H1 (cell line): ENCODE measurements around the gene RCOR2. TPM values are rescaled to one million over a fixed set of nuclear protein-coding genes. Genes with fewer than 3 reads are reported as not detected.
A peak's percentile ranks its signal among the peaks of the same experiment; 100 is the strongest.

Experiments
- CTCF ChIA-PET: fragments of 300-600 bp; sonication (Branson Sonifier 250); formaldehyde crosslinking; loops from one replicate; lab custom pipeline; 2021; ENCODE audit not compliant: partially characterized antibody; lab: Charles Lee
- POLR2A ChIA-PET: fragments of 300-600 bp; sonication (Branson Sonifier 250); formaldehyde crosslinking; loops from one replicate; lab custom pipeline; 2021; ENCODE audit warnings: inconsistent platforms; ENCODE audit not compliant: partially characterized antibody; lab: Charles Lee
- DNase-seq, 2 experiments: peaks; one replicate each; pipeline versions ENCODE4 v3.0.0 to v3.0.0-alpha.2; 2010 to 2022; ENCODE audit warnings: low spot score in 2 of 2, low read depth in 1 of 2, mixed read lengths in 1 of 2
- FAIRE-seq: peaks from 2 replicates; lab custom pipeline; 2011; peaks lifted over from hg19 to GRCh38; lab: Jason Lieb, UNC
- H2AFZ ChIP-seq: 2 replicates; pipeline ENCODE4 v1.8.1; 2012; ENCODE audit warnings: low read length, inconsistent platforms
- H2AK5ac ChIP-seq: 2 replicates; pipeline ENCODE4 v1.6.1; 2013; ENCODE audit warnings: low read depth, low read length
- H2BK120ac ChIP-seq: replicated peaks from 2 replicates; pipeline ENCODE3; 2013; ENCODE audit warnings: low read depth, low read length, inconsistent platforms
- H2BK12ac ChIP-seq: 2 replicates; pipeline ENCODE4 v1.6.1; 2013; ENCODE audit warnings: low read depth, low read length
- H2BK15ac ChIP-seq: 2 replicates; pipeline ENCODE4 v1.6.1; 2013; ENCODE audit warnings: low read length
- H2BK20ac ChIP-seq: 2 replicates; pipeline ENCODE4 v1.6.1; 2013; ENCODE audit warnings: low read length
- H2BK5ac ChIP-seq: 2 replicates; pipeline ENCODE4 v1.6.1; 2013; ENCODE audit warnings: low read depth, low read length
- H3K14ac ChIP-seq: 2 replicates; pipeline ENCODE4 v1.6.1; 2013; ENCODE audit warnings: inconsistent platforms; ENCODE audit not compliant: insufficient read length
- H3K18ac ChIP-seq: 2 replicates; pipeline ENCODE4 v1.6.1; 2013; ENCODE audit warnings: low read length; ENCODE audit errors: extremely low read depth
- H3K23ac ChIP-seq: 2 replicates; pipeline ENCODE4 v1.6.1; 2013; ENCODE audit warnings: inconsistent platforms; ENCODE audit not compliant: insufficient read length
- H3K23me2 ChIP-seq: 2 replicates; pipeline ENCODE4 v1.6.1; 2013; ENCODE audit warnings: low read depth, low read length
- H3K27ac ChIP-seq: 2 replicates; pipeline ENCODE4 v1.6.1; 2011; ENCODE audit warnings: low read depth, low read length, inconsistent platforms
- H3K27me3 ChIP-seq, 4 experiments: replicated peaks in 1 of 4; 1 replicate in 1 of 4; 2 replicates in 3 of 4; pipeline versions ENCODE4 v1.6.1 to v1.8.1; 2011 to 2013; ENCODE audit warnings: low read length in 3 of 4, mild to moderate bottlenecking in 3 of 4, inconsistent platforms in 2 of 4, mixed read lengths in 2 of 4, moderate library complexity in 1 of 4; ENCODE audit not compliant: control insufficient read depth in 3 of 4, insufficient read depth in 3 of 4; ENCODE audit errors: extremely low read depth in 1 of 4
- H3K36me3 ChIP-seq, 4 experiments: 2 replicates each; pipeline versions ENCODE4 v1.6.1 to v1.8.1; 2011 to 2013; ENCODE audit warnings: mild to moderate bottlenecking in 4 of 4, low read length in 3 of 4, moderate library complexity in 2 of 4, control low read depth in 1 of 4, inconsistent platforms in 1 of 4; ENCODE audit not compliant: insufficient read depth in 4 of 4, control insufficient read depth in 2 of 4
- H3K4ac ChIP-seq: replicated peaks from 2 replicates; pipeline ENCODE3; 2013; ENCODE audit warnings: low read length, low read depth, mixed read lengths, inconsistent platforms; ENCODE audit not compliant: insufficient read length
- H3K4me1 ChIP-seq, 4 experiments: replicated peaks in 1 of 4; 1 replicate in 1 of 4; 2 replicates in 3 of 4; pipeline versions ENCODE4 v1.6.1 to v1.8.1; 2011 to 2013; ENCODE audit warnings: low read length in 3 of 4, inconsistent platforms in 2 of 4, mixed read lengths in 1 of 4; ENCODE audit not compliant: insufficient read depth in 4 of 4, control insufficient read depth in 3 of 4
- H3K4me2 ChIP-seq, 2 experiments: 2 replicates each; pipeline versions ENCODE4 v1.6.1 to v1.8.1; 2011 to 2013; ENCODE audit warnings: low read depth in 2 of 2, low read length in 2 of 2, control low read depth in 1 of 2, inconsistent platforms in 1 of 2, mild to moderate bottlenecking in 1 of 2; ENCODE audit not compliant: insufficient read depth in 1 of 2
- H3K4me3 ChIP-seq, 4 experiments: fragments of 200-600, 300-600 bp in 1 of 4; sonication (generic), shearing (Covaris generic), sonication (Bioruptor Twin) in 1 of 4; 2 replicates each; pipeline versions ENCODE4 v1.5.1 to v1.8.1; 2011 to 2016; ENCODE audit warnings: low read length in 4 of 4, low read depth in 3 of 4, control low read depth in 2 of 4, inconsistent platforms in 2 of 4, mild to moderate bottlenecking in 2 of 4, mixed read lengths in 1 of 4, moderate library complexity in 1 of 4; ENCODE audit not compliant: insufficient read depth in 2 of 4; ENCODE audit errors: extremely low read depth in 1 of 4
- H3K56ac ChIP-seq: replicated peaks from 2 replicates; pipeline ENCODE3; 2013; ENCODE audit warnings: low read depth, mild to moderate bottlenecking, mixed read lengths, low read length, inconsistent platforms; ENCODE audit not compliant: insufficient read length
- H3K79me1 ChIP-seq: 2 replicates; pipeline ENCODE4 v1.6.1; 2013; ENCODE audit warnings: low read depth, low read length, control low read depth
- H3K79me2 ChIP-seq, 2 experiments: 2 replicates each; pipeline versions ENCODE4 v1.6.1 to v1.8.1; 2012 to 2013; ENCODE audit warnings: low read length in 2 of 2, mild to moderate bottlenecking in 2 of 2, inconsistent platforms in 1 of 2; ENCODE audit not compliant: insufficient read depth in 2 of 2, control insufficient read depth in 1 of 2
- H3K9ac ChIP-seq, 4 experiments: replicated peaks in 1 of 4; 1 replicate in 1 of 4; 2 replicates in 3 of 4; pipeline versions ENCODE4 v1.6.1 to v1.8.1; 2011 to 2013; ENCODE audit warnings: low read depth in 3 of 4, low read length in 3 of 4, control low read depth in 2 of 4, mild to moderate bottlenecking in 2 of 4, moderate library complexity in 2 of 4, inconsistent platforms in 1 of 4; ENCODE audit errors: extremely low read depth in 1 of 4
- H3K9me3 ChIP-seq, 2 experiments: 2 replicates each; pipeline versions ENCODE4 v1.6.1 to v1.8.1; 2012 to 2013; ENCODE audit warnings: mild to moderate bottlenecking in 2 of 2, moderate library complexity in 2 of 2, control low read depth in 1 of 2, inconsistent platforms in 1 of 2, low read depth in 1 of 2, low read length in 1 of 2, mixed read lengths in 1 of 2; ENCODE audit not compliant: insufficient read depth in 2 of 2
- H4K20me1 ChIP-seq, 2 experiments: replicated peaks in 1 of 2; 2 replicates each; pipeline versions ENCODE3 to v1.8.1; 2011 to 2013; ENCODE audit warnings: inconsistent platforms in 2 of 2, low read length in 2 of 2, mild to moderate bottlenecking in 1 of 2; ENCODE audit not compliant: insufficient read depth in 2 of 2, control insufficient read depth in 1 of 2
- H4K5ac ChIP-seq: 2 replicates; pipeline ENCODE4 v1.6.1; 2013; ENCODE audit warnings: low read length, low read depth, mixed read lengths, inconsistent platforms; ENCODE audit not compliant: insufficient read length
- H4K8ac ChIP-seq: 2 replicates; pipeline ENCODE4 v1.8.0; 2013; ENCODE audit warnings: mild to moderate bottlenecking, moderate library complexity, low read length, inconsistent platforms; ENCODE audit not compliant: insufficient read depth; ENCODE audit errors: extremely low read depth
- H4K91ac ChIP-seq: replicated peaks from 2 replicates; pipeline ENCODE3; 2013; ENCODE audit warnings: low read length, mixed read lengths, inconsistent platforms; ENCODE audit not compliant: insufficient read length
- CTCF ChIP-seq, 3 experiments: IDR thresholded peaks; 1 replicate in 2 of 3; 2 replicates in 1 of 3; pipeline versions ENCODE4 v1.5.1 to v1.6.1; 2011; ENCODE audit warnings: low read length in 3 of 3, mild to moderate bottlenecking in 3 of 3, inconsistent platforms in 2 of 3, low read depth in 1 of 3, moderate library complexity in 1 of 3; ENCODE audit not compliant: insufficient read depth in 1 of 3; ENCODE audit errors: control extremely low read depth in 1 of 3
- EGR1 ChIP-seq: IDR thresholded peaks from 2 replicates; pipeline ENCODE4 v1.6.1; 2011; ENCODE audit warnings: low read depth, low read length, borderline replicate concordance
- GTF2F1 ChIP-seq: IDR thresholded peaks from 2 replicates; pipeline ENCODE4 v1.6.1; 2012; ENCODE audit warnings: low read depth, low read length, improper control_type of control experiment, borderline replicate concordance
- POLR2AphosphoS5 ChIP-seq: IDR thresholded peaks from 2 replicates; pipeline ENCODE4 v1.6.1; 2011; ENCODE audit warnings: low read depth, low read length
- RAD21 ChIP-seq, 2 experiments: IDR thresholded peaks in 1 of 2; conservative IDR thresholded peaks in 1 of 2; 2 replicates each; pipeline ENCODE4 v1.6.1; 2011; ENCODE audit warnings: low read depth in 2 of 2, low read length in 2 of 2, improper control_type of control experiment in 1 of 2, inconsistent platforms in 1 of 2, mild to moderate bottlenecking in 1 of 2, moderate library complexity in 1 of 2
- WGBS, 2 experiments: shearing (Covaris generic) in 1 of 2; methylation state at CpG; one replicate each; pipeline versions ENCODE4 v1.1.6 to v1.1.7; 2013 to 2015; ENCODE audit warnings: low lambda C conversion rate in 2 of 2, mixed read lengths in 2 of 2, inconsistent platforms in 1 of 2, low coverage in 1 of 2, missing lambda C conversion rate in 1 of 2; ENCODE audit not compliant: insufficient replicate concordance in 2 of 2, insufficient coverage in 1 of 2, insufficient read length in 1 of 2; ENCODE audit errors: extremely low coverage in 1 of 2, missing lambda C conversion rate in 1 of 2; 5-methylcytosine and 5-hydroxymethylcytosine counted together
- polyA plus RNA-seq, 7 experiments: library from polyadenylated mRNA; depleted of rRNA in 3 of 7; stranded (reverse) in 5 of 7; unstranded in 2 of 7; fragments of >200 nt in 5 of 7; fragments of 200-250 nt in 2 of 7; gene quantifications; 1 replicate in 5 of 7; 2 replicates in 1 of 7; 4 replicates in 1 of 7; pipeline versions ENCODE4 v1.2.1 to v1.2.3, GENCODE V29; 2011 to 2013; ENCODE audit warnings: missing spikeins in 2 of 7, mixed read lengths in 2 of 7
- total RNA-seq: library from RNA; stranded (reverse); fragmentation: NEBNext Ultra II Directional; extraction: Animal tissue kit (Norgen Biotek cat#: 25700); gene quantifications from 2 replicates; pipeline ENCODE4 v1.2.1, GENCODE V29; 2021

The RCOR2 gene
- total and polyA plus RNA-seq, 2 of the 8 experiments (the other 6 are each of a cell fraction or from before 2014, with no cell fraction given), result 54.6 to 78.0 TPM

DNA sequence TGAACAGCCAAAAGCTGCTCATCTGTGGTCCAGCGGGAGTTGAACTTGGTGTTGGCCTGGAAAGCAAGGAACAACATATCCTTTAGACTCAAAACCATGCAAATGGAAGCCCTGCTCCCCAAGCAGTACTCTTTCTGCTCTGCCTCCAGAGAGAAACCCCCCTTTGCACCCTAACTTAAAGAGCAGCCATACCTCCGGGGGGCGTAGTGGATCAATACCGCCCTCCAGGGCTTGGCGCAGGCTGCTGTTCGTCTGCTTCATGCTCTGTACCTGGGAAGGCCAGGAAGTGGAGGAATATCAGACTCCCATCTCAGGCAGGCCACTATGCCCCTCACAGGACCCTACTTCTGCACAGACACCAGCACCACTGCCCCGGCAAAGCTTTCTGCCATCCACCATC is 4.3 kb downstream of the RCOR2 start:
- peaks cover 11% of the 10 kb centered on the region for H3K79me1 ChIP-seq
- no peak overlapping the region for H3K4me3 ChIP-seq
- no peak overlapping the region for H3K23ac ChIP-seq
- H4K20me1 ChIP-seq, result peaks cover 14 to 19% of the 10 kb centered on the region in 2 experiments
- no peak overlapping the region for H3K18ac ChIP-seq
- H3K27ac ChIP-seq, result no peak overlapping the region
- POLR2A ChIA-PET, result interaction anchor here (0.6 to 10.7 kb wide), 13 partner anchors 11 to 381 kb away, joined by 3 to 173 read pairs (median 3); partner anchors contain the start of genes MARK2 and NAA40
- H3K9me3 ChIP-seq, result no peaks in the 10 kb centered on the region
- no peak overlapping the region for H3K14ac ChIP-seq
- no peak overlapping the region for H3K9ac ChIP-seq
- H4K5ac ChIP-seq, result no peak overlapping the region
- no peak overlapping the region for H2BK15ac ChIP-seq
- H3K4me2 ChIP-seq, result no peak overlapping the region
- CTCF ChIA-PET, result interaction anchor here (0.6 to 4.5 kb wide), 8 partner anchors 10 to 1351 kb away, joined by 3 to 39 read pairs (median 4); no protein-coding TSS in a partner anchor
- peaks cover 6 to 45% (median 34%) of the 10 kb centered on the region in 4 experiments for H3K4me1 ChIP-seq
- FAIRE-seq, result no peak
- H3K4ac ChIP-seq, result no peak overlapping the region
- H3K36me3 ChIP-seq, result peaks cover 10 to 42% (median 19%) of the 10 kb centered on the region in 4 experiments; a peak in 7 of 8 replicates
- no peak overlapping the region for H2BK20ac ChIP-seq
- H3K27me3 ChIP-seq, result no peaks in the 10 kb centered on the region
- DNase-seq, result no peak
- no peak overlapping the region for H2AFZ ChIP-seq
- peaks cover 3 to 29% of the 10 kb centered on the region in 2 experiments; a peak in 3 of 4 replicates for H3K79me2 ChIP-seq
- no peak overlapping the region for H4K8ac ChIP-seq
- WGBS, 2 experiments, result 88% methylated on average over 7 of the region's 7 CpGs; no CpG with 5 or more reads in 1 of the 2 experiments
- no peak overlapping the region for H2BK5ac ChIP-seq
- H3K23me2 ChIP-seq, result peaks cover 13% of the 10 kb centered on the region
- H2BK12ac ChIP-seq, result no peak overlapping the region
- TF ChIP-seq POLR2AphosphoS5 (peak; percentile 49; the same call in 1 of the 2 replicates), GTF2F1 (no peak), CTCF (IDR thresholded peaks at IDR 0.05; ENCODE audit: control extremely low read depth in 1 of 3, insufficient read depth in 1 of 3, low read depth in 1 of 3, low read length in 3 of 3) (peak in 2 of 3 experiments; percentile 23 to 29; a peak in 2 of 4 replicates), RAD21 (IDR thresholded peaks at IDR 0.05 in 1 of 2, conservative IDR thresholded peaks at IDR 0.05 in 1 of 2; ENCODE audit: low read depth in 2 of 2, low read length in 2 of 2) (peak; percentile 12 to 47; a peak in 3 of 4 replicates), EGR1 (no peak)
- H3K56ac ChIP-seq, result no peak overlapping the region
- H2AK5ac ChIP-seq, result no peak overlapping the region
- no peak overlapping the region for H2BK120ac ChIP-seq
- no peak overlapping the region for H4K91ac ChIP-seq
